Measurements from ENCODE around the gene SUSD1. TPM values are rescaled to one million over a fixed set of nuclear protein-coding genes. Genes with fewer than 3 reads are reported as not detected.

SUSD1 gene
- total and polyA plus RNA-seq, 9 of the 15 experiments (the other 6 are each of a cell fraction or from before 2014, with no cell fraction given) = 10.9 to 44.4 (median 36.1) TPM

DNA sequence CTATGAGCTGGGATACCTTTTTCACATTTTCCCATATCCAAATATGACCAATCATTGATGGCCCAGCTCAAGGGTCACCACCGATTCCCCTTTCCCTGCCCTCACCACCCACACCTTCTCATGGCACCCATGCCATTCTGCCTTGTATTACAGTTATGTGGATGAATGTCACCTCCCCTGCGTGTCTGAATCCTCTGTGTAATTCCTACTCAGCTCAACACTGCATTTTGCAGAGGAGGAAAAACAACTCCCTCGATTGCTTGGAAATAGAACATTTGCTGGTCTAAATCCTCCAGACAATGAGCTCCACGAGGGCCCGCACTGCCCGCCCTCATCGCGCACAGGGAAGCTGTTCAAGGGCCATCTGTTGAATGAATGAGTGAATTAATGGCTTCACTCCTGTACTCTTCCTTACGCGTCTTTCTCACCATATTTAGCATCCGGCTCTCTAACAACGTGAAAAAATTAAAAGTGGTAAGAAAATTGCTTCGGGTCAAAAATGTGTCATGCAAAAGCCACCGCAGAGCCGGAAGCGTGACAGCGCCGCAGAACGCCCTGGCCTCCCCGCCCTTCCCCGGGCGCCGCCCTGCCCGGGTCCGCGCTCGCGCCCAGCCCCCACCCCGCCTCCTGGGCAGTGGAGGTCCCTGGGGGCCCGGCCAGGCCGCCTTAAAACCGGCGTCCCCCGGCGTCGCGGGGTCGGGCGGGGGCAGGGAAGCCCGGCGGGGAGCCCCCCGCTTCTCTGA is 704 bp downstream of the SUSD1 start (continued):
- TF ChIP-seq KLF1 (tag; IDR thresholded peaks at IDR 0.05) (peak; percentile 42; the same call in 1 of the 2 replicates), ZBTB17 (CRISPR knock-in tag; IDR thresholded peaks at IDR 0.05) (no peak), CBFA2T3 (IDR thresholded peaks at IDR 0.05) (no peak), PHF21A (IDR thresholded peaks at IDR 0.05; ENCODE audit: borderline replicate concordance, low read depth) (no peak), NFIX (CRISPR knock-in tag; IDR thresholded peaks at IDR 0.05; ENCODE audit: low read depth) (no peak), ESRRB (CRISPR knock-in tag; IDR thresholded peaks at IDR 0.05; ENCODE audit: borderline replicate concordance) (no peak), XRCC3 (IDR thresholded peaks at IDR 0.05) (no peak), DDX20 (tag; IDR thresholded peaks at IDR 0.05; ENCODE audit: low read depth) (no peak), JUN (IDR thresholded peaks at IDR 0.05; ENCODE audit: borderline replicate concordance, low read depth, low read length) (no peak), JUN (CRISPR knock-in tag; IDR thresholded peaks at IDR 0.05; ENCODE audit: borderline replicate concordance) (no peak), BCOR (IDR thresholded peaks at IDR 0.05) (no peak), NCOA6 (IDR thresholded peaks at IDR 0.05) (no peak), NFXL1 (CRISPR knock-in tag; IDR thresholded peaks at IDR 0.05) (no peak)
- TF ChIP-seq, protein P1, sequence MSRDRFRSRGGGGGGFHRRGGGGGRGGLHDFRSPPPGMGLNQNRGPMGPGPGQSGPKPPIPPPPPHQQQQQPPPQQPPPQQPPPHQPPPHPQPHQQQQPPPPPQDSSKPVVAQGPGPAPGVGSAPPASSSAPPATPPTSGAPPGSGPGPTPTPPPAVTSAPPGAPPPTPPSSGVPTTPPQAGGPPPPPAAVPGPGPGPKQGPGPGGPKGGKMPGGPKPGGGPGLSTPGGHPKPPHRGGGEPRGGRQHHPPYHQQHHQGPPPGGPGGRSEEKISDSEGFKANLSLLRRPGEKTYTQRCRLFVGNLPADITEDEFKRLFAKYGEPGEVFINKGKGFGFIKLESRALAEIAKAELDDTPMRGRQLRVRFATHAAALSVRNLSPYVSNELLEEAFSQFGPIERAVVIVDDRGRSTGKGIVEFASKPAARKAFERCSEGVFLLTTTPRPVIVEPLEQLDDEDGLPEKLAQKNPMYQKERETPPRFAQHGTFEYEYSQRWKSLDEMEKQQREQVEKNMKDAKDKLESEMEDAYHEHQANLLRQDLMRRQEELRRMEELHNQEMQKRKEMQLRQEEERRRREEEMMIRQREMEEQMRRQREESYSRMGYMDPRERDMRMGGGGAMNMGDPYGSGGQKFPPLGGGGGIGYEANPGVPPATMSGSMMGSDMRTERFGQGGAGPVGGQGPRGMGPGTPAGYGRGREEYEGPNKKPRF (IDR thresholded peaks at IDR 0.05; ENCODE audit: low read depth, low read length) = no peak
- TF ChIP-seq, protein P2, sequence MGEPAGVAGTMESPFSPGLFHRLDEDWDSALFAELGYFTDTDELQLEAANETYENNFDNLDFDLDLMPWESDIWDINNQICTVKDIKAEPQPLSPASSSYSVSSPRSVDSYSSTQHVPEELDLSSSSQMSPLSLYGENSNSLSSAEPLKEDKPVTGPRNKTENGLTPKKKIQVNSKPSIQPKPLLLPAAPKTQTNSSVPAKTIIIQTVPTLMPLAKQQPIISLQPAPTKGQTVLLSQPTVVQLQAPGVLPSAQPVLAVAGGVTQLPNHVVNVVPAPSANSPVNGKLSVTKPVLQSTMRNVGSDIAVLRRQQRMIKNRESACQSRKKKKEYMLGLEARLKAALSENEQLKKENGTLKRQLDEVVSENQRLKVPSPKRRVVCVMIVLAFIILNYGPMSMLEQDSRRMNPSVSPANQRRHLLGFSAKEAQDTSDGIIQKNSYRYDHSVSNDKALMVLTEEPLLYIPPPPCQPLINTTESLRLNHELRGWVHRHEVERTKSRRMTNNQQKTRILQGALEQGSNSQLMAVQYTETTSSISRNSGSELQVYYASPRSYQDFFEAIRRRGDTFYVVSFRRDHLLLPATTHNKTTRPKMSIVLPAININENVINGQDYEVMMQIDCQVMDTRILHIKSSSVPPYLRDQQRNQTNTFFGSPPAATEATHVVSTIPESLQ (CRISPR knock-in tag; IDR thresholded peaks at IDR 0.05) = no peak
- TF ChIP-seq, protein P3, sequence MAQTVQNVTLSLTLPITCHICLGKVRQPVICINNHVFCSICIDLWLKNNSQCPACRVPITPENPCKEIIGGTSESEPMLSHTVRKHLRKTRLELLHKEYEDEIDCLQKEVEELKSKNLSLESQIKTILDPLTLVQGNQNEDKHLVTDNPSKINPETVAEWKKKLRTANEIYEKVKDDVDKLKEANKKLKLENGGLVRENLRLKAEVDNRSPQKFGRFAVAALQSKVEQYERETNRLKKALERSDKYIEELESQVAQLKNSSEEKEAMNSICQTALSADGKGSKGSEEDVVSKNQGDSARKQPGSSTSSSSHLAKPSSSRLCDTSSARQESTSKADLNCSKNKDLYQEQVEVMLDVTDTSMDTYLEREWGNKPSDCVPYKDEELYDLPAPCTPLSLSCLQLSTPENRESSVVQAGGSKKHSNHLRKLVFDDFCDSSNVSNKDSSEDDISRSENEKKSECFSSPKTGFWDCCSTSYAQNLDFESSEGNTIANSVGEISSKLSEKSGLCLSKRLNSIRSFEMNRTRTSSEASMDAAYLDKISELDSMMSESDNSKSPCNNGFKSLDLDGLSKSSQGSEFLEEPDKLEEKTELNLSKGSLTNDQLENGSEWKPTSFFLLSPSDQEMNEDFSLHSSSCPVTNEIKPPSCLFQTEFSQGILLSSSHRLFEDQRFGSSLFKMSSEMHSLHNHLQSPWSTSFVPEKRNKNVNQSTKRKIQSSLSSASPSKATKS (CRISPR knock-in tag; IDR thresholded peaks at IDR 0.05) = no peak
- TF ChIP-seq, protein P4, sequence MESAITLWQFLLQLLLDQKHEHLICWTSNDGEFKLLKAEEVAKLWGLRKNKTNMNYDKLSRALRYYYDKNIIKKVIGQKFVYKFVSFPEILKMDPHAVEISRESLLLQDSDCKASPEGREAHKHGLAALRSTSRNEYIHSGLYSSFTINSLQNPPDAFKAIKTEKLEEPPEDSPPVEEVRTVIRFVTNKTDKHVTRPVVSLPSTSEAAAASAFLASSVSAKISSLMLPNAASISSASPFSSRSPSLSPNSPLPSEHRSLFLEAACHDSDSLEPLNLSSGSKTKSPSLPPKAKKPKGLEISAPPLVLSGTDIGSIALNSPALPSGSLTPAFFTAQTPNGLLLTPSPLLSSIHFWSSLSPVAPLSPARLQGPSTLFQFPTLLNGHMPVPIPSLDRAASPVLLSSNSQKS (CRISPR knock-in tag; IDR thresholded peaks at IDR 0.05) = no peak
- TF ChIP-seq, protein P5, sequence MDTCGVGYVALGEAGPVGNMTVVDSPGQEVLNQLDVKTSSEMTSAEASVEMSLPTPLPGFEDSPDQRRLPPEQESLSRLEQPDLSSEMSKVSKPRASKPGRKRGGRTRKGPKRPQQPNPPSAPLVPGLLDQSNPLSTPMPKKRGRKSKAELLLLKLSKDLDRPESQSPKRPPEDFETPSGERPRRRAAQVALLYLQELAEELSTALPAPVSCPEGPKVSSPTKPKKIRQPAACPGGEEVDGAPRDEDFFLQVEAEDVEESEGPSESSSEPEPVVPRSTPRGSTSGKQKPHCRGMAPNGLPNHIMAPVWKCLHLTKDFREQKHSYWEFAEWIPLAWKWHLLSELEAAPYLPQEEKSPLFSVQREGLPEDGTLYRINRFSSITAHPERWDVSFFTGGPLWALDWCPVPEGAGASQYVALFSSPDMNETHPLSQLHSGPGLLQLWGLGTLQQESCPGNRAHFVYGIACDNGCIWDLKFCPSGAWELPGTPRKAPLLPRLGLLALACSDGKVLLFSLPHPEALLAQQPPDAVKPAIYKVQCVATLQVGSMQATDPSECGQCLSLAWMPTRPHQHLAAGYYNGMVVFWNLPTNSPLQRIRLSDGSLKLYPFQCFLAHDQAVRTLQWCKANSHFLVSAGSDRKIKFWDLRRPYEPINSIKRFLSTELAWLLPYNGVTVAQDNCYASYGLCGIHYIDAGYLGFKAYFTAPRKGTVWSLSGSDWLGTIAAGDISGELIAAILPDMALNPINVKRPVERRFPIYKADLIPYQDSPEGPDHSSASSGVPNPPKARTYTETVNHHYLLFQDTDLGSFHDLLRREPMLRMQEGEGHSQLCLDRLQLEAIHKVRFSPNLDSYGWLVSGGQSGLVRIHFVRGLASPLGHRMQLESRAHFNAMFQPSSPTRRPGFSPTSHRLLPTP (IDR thresholded peaks at IDR 0.05; ENCODE audit: borderline replicate concordance, extremely low read depth, insufficient read length) = no peak

Data from K562 (cell line).